SU-DHL-6 (cell line): ENCODE measurements around the gene TRMT6.

Experiments used
- H2AFZ ChIP-seq: fragments of 200-600 bp; sonication (generic); 2 replicates; pipeline ENCODE4 v1.6.1; 2014; ENCODE audit warnings: low read depth, mild to moderate bottlenecking, moderate library complexity, mixed read lengths, antibody characterized with exemption, low read length; ENCODE audit not compliant: severe bottlenecking
- H3F3A ChIP-seq: fragments of 200-600 bp; shearing (Covaris generic); 2 replicates; pipeline ENCODE4 v1.6.0; 2016; ENCODE audit warnings: antibody characterized with exemption, mild to moderate bottlenecking; ENCODE audit not compliant: insufficient read depth
- H3K27ac ChIP-seq: fragments of 200-600 bp; sonication (generic); 2 replicates; pipeline ENCODE4 v1.5.1; 2016; ENCODE audit warnings: low read depth, mild to moderate bottlenecking, low read length, moderate library complexity, mixed read lengths
- H3K27me3 ChIP-seq: fragments of 200-600 bp; sonication (generic), shearing (Covaris generic); 2 replicates; pipeline ENCODE4 v1.6.0; 2014; ENCODE audit warnings: mild to moderate bottlenecking, low read length
- H3K36me3 ChIP-seq: fragments of 200-600 bp; sonication (generic); 2 replicates; pipeline ENCODE4 v1.6.1; 2014; ENCODE audit warnings: mild to moderate bottlenecking, low read length, mixed read lengths
- H3K4me2 ChIP-seq: fragments of 300-600, 200-600 bp; shearing (Covaris generic), sonication (generic); 2 replicates; pipeline ENCODE4 v1.6.0; 2014; ENCODE audit warnings: low read length, low read depth, mild to moderate bottlenecking; ENCODE audit not compliant: poor library complexity, severe bottlenecking
- H3K4me3 ChIP-seq: fragments of 200-600 bp; sonication (generic); 2 replicates; pipeline ENCODE4 v1.5.1; 2014; ENCODE audit warnings: antibody characterized with exemption, low read length, mild to moderate bottlenecking, mixed read lengths; ENCODE audit not compliant: insufficient read depth, poor library complexity, severe bottlenecking
- H3K79me2 ChIP-seq: fragments of 200-600 bp; sonication (generic); 2 replicates; pipeline ENCODE4 v1.6.1; 2014; ENCODE audit warnings: mild to moderate bottlenecking, low read length, moderate library complexity; ENCODE audit not compliant: insufficient read depth
- H3K9ac ChIP-seq: fragments of 200-600 bp; sonication (generic); 2 replicates; pipeline ENCODE4 v1.7.0; 2014; ENCODE audit warnings: mild to moderate bottlenecking, low read length
- H3K9me2 ChIP-seq: fragments of 200-600 bp; sonication (generic); replicated peaks from 2 replicates; pipeline ENCODE4 v1.6.1; 2014; ENCODE audit warnings: low read length; ENCODE audit not compliant: insufficient read depth
- H3K9me3 ChIP-seq: fragments of 200-600 bp; sonication (generic); 2 replicates; pipeline ENCODE4 v1.6.1; 2014; ENCODE audit warnings: low read length, mixed read lengths; ENCODE audit not compliant: insufficient read depth
- H4K20me1 ChIP-seq: fragments of 200-600 bp; sonication (generic); 2 replicates; pipeline ENCODE4 v1.6.1; 2014; ENCODE audit warnings: low read depth, mild to moderate bottlenecking, antibody characterized with exemption, low read length, moderate library complexity, mixed read lengths
- CTCF ChIP-seq: fragments of 200-600 bp; sonication (generic); IDR thresholded peaks from one replicate; pipeline ENCODE4 v1.5.1; 2017; ENCODE audit warnings: antibody characterized with exemption, mild to moderate bottlenecking, low read length, moderate library complexity; ENCODE audit not compliant: insufficient read depth, poor library complexity, severe bottlenecking
- EZH2phosphoT487 ChIP-seq: fragments of 200-600 bp; sonication (generic), shearing (Covaris generic); conservative IDR thresholded peaks from 2 replicates; pipeline ENCODE4 v1.6.1; 2018; ENCODE audit warnings: mild to moderate bottlenecking, antibody characterized with exemption, low read length, moderate library complexity, mixed read lengths

The TRMT6 gene

DNA sequence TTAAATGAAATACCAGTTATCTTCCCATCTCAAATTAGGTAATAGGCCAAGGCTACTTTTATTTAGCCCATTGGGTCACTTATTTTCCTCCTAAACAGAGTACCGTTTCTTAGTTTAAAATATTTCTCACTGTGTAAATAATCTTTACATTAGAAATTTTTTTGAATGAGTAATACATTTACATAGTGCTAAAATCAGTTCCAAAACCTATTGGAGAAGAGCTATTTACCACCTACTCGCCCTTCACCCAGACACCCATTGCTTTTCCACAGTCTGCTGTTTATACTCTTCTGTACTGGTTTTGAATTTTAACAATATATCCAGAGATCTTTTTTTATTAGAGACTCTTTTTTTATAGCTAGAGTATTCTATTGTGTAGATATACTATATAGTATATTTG is 37.0 kb upstream of the TRMT6 start:
- H3K9me2 ChIP-seq: no peaks in the 10 kb centered on the region
- H3K27me3 ChIP-seq: no peaks in the 10 kb centered on the region
- H3K27ac ChIP-seq: no peak overlapping the region
- H4K20me1 ChIP-seq: 0 out of 2 replicates have a peak, but pooled peaks cover 4% of the 10 kb centered on the region
- 0 out of 2 replicates have a peak, but pooled peaks cover 5% of the 10 kb centered on the region for H3F3A ChIP-seq
- no peaks in the 10 kb centered on the region for H3K79me2 ChIP-seq
- no peak overlapping the region for H3K9ac ChIP-seq
- H3K36me3 ChIP-seq: peaks cover 56% of the 10 kb centered on the region
- TF ChIP-seq EZH2phosphoT487 (no peak), CTCF (no peak)
- H3K4me3 ChIP-seq: no peak overlapping the region
- no peak overlapping the region for H3K4me2 ChIP-seq
- no peaks in the 10 kb centered on the region for H3K9me3 ChIP-seq
- no peak overlapping the region for H2AFZ ChIP-seq

DNA sequence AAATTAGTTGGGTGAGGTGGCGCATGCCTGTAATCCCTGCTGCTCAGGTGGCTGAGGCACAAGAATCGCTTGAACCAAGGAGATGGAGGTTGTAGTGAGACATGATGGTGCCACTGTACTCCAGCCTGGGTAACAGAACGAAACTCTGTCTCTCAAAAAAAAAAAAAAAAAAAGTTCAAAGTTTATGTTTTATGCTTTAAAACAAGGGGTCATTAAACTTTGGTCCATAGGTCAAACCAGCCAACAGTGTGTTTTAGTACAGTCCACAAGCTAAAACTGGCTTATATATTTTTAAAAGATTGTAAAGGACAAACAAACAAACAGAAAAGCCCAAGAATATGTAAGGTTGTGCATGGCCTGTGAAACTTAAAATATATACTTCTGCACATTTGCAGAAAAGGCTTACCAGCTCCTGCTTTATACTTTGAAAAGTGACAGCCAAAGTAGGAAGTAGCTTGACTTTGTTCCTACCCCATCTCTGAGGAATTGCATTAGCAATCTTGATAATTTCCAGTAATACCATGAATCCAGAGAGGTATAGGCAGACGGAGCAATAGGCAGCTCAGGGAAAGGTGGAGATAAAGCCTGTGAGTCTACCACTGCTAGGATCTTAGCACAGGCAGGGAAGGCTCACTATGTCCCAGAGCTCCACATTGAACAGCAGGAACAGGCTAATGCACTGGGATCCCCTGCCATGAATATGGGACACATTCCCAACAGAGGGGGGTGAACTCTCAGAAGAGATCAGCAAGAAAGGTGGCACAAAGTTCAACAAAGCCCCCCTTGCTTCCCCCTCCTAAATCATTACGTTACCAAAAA is 30.6 kb upstream of the TRMT6 start:
- no peaks in the 10 kb centered on the region for H3F3A ChIP-seq

DNA sequence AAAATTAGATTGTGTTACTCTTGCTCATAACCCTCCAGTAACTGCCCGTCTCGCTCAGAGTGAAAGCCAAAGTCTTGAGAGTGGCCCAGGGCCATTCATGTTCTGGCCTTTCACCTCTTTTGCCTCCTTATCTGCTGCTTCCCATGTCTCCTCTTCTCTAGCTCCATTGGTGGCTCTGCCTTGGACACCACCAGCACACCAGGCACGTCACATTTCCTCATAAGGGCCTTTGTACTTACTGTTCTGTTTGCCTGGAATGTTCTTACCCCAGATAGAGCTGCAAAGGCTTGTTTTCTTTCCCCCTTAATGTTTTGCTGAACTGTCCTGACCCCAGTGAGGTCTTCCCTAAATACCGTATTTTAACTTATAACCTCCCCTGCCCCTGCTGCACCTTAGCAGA is 29.5 kb upstream of the TRMT6 start:
- no peak for TF ChIP-seq EZH2phosphoT487
- no peak for TF ChIP-seq CTCF

More for the DNA sequence above, 30.6 kb upstream of the TRMT6 start:
- Histone ChIP-seq H3K36me3 (peaks cover 57% of the 10 kb centered on the region), H3K27me3 (no peaks in the 10 kb centered on the region), H3K9ac (no peak overlapping the region), H3K9me2 (no peaks in the 10 kb centered on the region), H2AFZ (no peak overlapping the region), H4K20me1 (no peaks in the 10 kb centered on the region), H3K79me2 (no peaks in the 10 kb centered on the region), H3K9me3 (no peaks in the 10 kb centered on the region), H3K4me2 (no peak overlapping the region), H3K4me3 (no peak overlapping the region), H3K27ac (no peak overlapping the region)
- TF ChIP-seq EZH2phosphoT487 (no peak), CTCF (no peak)

More for the DNA sequence above, 29.5 kb upstream of the TRMT6 start:
- H3K9me2 ChIP-seq: no peaks in the 10 kb centered on the region
- no peaks in the 10 kb centered on the region for H3F3A ChIP-seq
- no peak overlapping the region for H3K4me3 ChIP-seq
- no peak overlapping the region for H2AFZ ChIP-seq
- no peaks in the 10 kb centered on the region for H3K27me3 ChIP-seq
- no peak overlapping the region for H3K4me2 ChIP-seq
- no peak overlapping the region for H3K9ac ChIP-seq
- no peaks in the 10 kb centered on the region for H4K20me1 ChIP-seq
- H3K36me3 ChIP-seq: peaks cover 53% of the 10 kb centered on the region
- no peaks in the 10 kb centered on the region for H3K79me2 ChIP-seq
- no peak overlapping the region for H3K27ac ChIP-seq
- H3K9me3 ChIP-seq: no peaks in the 10 kb centered on the region
